Upper lobe of left lung (tissue), 4 donors: Measurements from ENCODE around the gene SNRPA.
"Not testable (repeated sequence)": the region's sequence is repeated elsewhere in the genome, so short reads cannot be mapped to it uniquely, and the experiment has no call there.

Experiments used
- EP300 ChIP-seq, 4 donors: sonication (generic); formaldehyde crosslinking; IDR thresholded peaks; one replicate each; pipeline ENCODE4 v1.5.1; 2017; ENCODE audit warnings: antibody characterized with exemption in 4 of 4, control low read depth in 2 of 4
- POLR2A ChIP-seq, 4 donors: fragments of 450-650 bp; IDR thresholded peaks; one replicate each; pipeline ENCODE4 v1.5.1; 2016 to 2017; ENCODE audit warnings: antibody characterized with exemption in 4 of 4, mild to moderate bottlenecking in 2 of 4
- TF ChIP-seq, protein P1 (sequence below), 6 experiments: fragments of 450-650 bp in 4 of 6; fragments of 200-600 bp in 2 of 6; sonication (generic) in 2 of 6; IDR thresholded peaks; one replicate each; pipeline ENCODE4 v1.5.1; 2016 to 2019; ENCODE audit warnings: antibody characterized with exemption in 6 of 6

DNA sequence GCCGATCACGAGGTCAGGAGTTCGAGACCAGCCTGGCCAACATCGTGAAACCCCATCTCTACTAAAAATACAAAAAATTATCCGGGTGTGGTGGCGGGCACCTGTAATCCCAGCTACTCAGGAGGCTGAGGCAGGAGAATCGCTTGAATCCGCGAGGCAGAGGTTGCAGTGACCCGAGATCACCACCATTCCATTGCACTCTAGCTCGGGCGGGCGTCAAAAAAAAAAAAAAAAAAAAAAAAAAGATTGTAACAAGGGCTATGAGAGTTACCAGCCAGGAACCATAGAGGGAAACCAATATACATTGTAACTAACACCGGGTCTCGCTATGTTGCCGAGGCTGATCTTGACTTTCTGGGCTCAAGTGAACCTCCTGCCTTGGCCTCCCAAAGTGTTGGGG is 18.7 kb upstream of the SNRPA start:
- TF ChIP-seq, protein P1, sequence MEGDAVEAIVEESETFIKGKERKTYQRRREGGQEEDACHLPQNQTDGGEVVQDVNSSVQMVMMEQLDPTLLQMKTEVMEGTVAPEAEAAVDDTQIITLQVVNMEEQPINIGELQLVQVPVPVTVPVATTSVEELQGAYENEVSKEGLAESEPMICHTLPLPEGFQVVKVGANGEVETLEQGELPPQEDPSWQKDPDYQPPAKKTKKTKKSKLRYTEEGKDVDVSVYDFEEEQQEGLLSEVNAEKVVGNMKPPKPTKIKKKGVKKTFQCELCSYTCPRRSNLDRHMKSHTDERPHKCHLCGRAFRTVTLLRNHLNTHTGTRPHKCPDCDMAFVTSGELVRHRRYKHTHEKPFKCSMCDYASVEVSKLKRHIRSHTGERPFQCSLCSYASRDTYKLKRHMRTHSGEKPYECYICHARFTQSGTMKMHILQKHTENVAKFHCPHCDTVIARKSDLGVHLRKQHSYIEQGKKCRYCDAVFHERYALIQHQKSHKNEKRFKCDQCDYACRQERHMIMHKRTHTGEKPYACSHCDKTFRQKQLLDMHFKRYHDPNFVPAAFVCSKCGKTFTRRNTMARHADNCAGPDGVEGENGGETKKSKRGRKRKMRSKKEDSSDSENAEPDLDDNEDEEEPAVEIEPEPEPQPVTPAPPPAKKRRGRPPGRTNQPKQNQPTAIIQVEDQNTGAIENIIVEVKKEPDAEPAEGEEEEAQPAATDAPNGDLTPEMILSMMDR (IDR thresholded peaks at IDR 0.05) = not testable (repeated sequence)
- TF ChIP-seq POLR2A, EP300 (IDR thresholded peaks at IDR 0.05): not testable (repeated sequence)
